A673 (cell line): ENCODE data around the gene AGPAT3. TPM values are rescaled to one million over a fixed set of nuclear protein-coding genes. Genes with fewer than 3 reads are reported as not detected.

Experiments
- BruUV-seq: library from RNA; stranded (reverse); fragments of 400-500 nt; replicated peaks from 2 replicates; lab custom pipeline; 2021; lab: Mats Ljungman, UMichigan
- CTCF ChIA-PET: fragments of 300-600 bp; sonication (Branson Sonifier 250); formaldehyde crosslinking; loops from one replicate; lab custom pipeline; 2022; ENCODE audit warnings: antibody characterized with exemption; lab: Charles Lee
- POLR2A ChIA-PET: fragments of 300-600 bp; sonication (Branson Sonifier 250); formaldehyde crosslinking; loops from one replicate; lab custom pipeline; 2022; ENCODE audit warnings: antibody characterized with exemption; ENCODE audit not compliant: low non-redundant PET; lab: Charles Lee
- DNase-seq: peaks from one replicate; pipeline ENCODE4 v3.0.0-alpha.2; 2015; ENCODE audit warnings: low spot score
- H3K27ac ChIP-seq: fragments of 200-600 bp; sonication (generic); 2 replicates; pipeline ENCODE4 v1.5.1; 2016; ENCODE audit warnings: mixed run types, low read depth, mild to moderate bottlenecking, mixed read lengths, antibody characterized with exemption, low read length; ENCODE audit not compliant: poor library complexity, severe bottlenecking
- H3K27me3 ChIP-seq: fragments of 200-600 bp; sonication (generic); replicated peaks from 2 replicates; pipeline ENCODE4 v1.6.1; 2017; ENCODE audit warnings: mixed run types, low read depth, mild to moderate bottlenecking, mixed read lengths, antibody characterized with exemption, low read length; ENCODE audit not compliant: insufficient read depth, poor library complexity
- H3K36me3 ChIP-seq: fragments of 200-600 bp; sonication (generic); 2 replicates; pipeline ENCODE4 v1.6.1; 2016; ENCODE audit warnings: mixed run types, mild to moderate bottlenecking, mixed read lengths, antibody characterized with exemption, low read length; ENCODE audit not compliant: insufficient read depth, poor library complexity, severe bottlenecking
- H3K4me1 ChIP-seq: fragments of 200-600 bp; sonication (generic); 2 replicates; pipeline ENCODE4 v1.6.1; 2017; ENCODE audit warnings: mixed run types, mild to moderate bottlenecking, mixed read lengths, antibody characterized with exemption, low read length; ENCODE audit not compliant: insufficient read depth, poor library complexity, severe bottlenecking
- H3K4me3 ChIP-seq: fragments of 200-600 bp; sonication (generic); 2 replicates; pipeline ENCODE4 v1.5.1; 2016; ENCODE audit warnings: low read depth, mixed run types, mild to moderate bottlenecking, mixed read lengths, low read length; ENCODE audit not compliant: poor library complexity, severe bottlenecking
- H3K9me3 ChIP-seq: fragments of 200-600 bp; sonication (generic); 2 replicates; pipeline ENCODE4 v1.6.1; 2016; ENCODE audit warnings: mixed run types, low read depth, mild to moderate bottlenecking, mixed read lengths, antibody characterized with exemption, low read length; ENCODE audit not compliant: poor library complexity, severe bottlenecking
- EZH2 ChIP-seq: fragments of 200-600 bp; sonication (generic); IDR thresholded peaks from 2 replicates; pipeline ENCODE4 v1.6.1; 2017; ENCODE audit warnings: borderline replicate concordance, low read depth, mild to moderate bottlenecking, mixed read lengths, antibody characterized with exemption, low read length; ENCODE audit not compliant: poor library complexity, severe bottlenecking
- intact Hi-C: fragments of 100-400 bp; cut with micrococcal nuclease; formaldehyde crosslinking; loops from one replicate; pipeline ENCODE4 v1.10.0; 2022; ENCODE audit not compliant: unreplicated experiment
- total RNA-seq: library from RNA; stranded (reverse); gene quantifications from 2 replicates; pipeline ENCODE4 v1.2.3, GENCODE V29; 2021
- TF ChIP-seq, protein P1 (sequence below): fragments of 300-800, 200-600 bp; sonication (generic); conservative IDR thresholded peaks from 2 replicates; pipeline ENCODE4 v1.5.1; 2017; ENCODE audit warnings: low read depth, mild to moderate bottlenecking, antibody characterized with exemption, low read length, moderate library complexity, mixed read lengths

AGPAT3 gene
- total RNA-seq, 1 experiment from 2014 or later = 69.6 TPM

GRCh38 chr21:43916691-43917514 is 51.9 kb downstream of the AGPAT3 start:
- peaks cover 3% of the 10 kb centered on the region for H3K9me3 ChIP-seq
- no peak overlapping the region for H3K27ac ChIP-seq
- no peaks in the 10 kb centered on the region for H3K36me3 ChIP-seq
- TF ChIP-seq, protein P1, sequence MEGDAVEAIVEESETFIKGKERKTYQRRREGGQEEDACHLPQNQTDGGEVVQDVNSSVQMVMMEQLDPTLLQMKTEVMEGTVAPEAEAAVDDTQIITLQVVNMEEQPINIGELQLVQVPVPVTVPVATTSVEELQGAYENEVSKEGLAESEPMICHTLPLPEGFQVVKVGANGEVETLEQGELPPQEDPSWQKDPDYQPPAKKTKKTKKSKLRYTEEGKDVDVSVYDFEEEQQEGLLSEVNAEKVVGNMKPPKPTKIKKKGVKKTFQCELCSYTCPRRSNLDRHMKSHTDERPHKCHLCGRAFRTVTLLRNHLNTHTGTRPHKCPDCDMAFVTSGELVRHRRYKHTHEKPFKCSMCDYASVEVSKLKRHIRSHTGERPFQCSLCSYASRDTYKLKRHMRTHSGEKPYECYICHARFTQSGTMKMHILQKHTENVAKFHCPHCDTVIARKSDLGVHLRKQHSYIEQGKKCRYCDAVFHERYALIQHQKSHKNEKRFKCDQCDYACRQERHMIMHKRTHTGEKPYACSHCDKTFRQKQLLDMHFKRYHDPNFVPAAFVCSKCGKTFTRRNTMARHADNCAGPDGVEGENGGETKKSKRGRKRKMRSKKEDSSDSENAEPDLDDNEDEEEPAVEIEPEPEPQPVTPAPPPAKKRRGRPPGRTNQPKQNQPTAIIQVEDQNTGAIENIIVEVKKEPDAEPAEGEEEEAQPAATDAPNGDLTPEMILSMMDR = no peak
- no peak for TF ChIP-seq EZH2
- ChIA-PET CTCF (no interaction called here), POLR2A (no interaction called here)
- no TSS peak for BruUV-seq
- no peak overlapping the region for H3K4me3 ChIP-seq
- intact Hi-C loops = no loop called here
- no peak for DNase-seq
- H3K4me1 ChIP-seq = peaks cover 14% of the 10 kb centered on the region
- H3K27me3 ChIP-seq = no peaks in the 10 kb centered on the region

DNA sequence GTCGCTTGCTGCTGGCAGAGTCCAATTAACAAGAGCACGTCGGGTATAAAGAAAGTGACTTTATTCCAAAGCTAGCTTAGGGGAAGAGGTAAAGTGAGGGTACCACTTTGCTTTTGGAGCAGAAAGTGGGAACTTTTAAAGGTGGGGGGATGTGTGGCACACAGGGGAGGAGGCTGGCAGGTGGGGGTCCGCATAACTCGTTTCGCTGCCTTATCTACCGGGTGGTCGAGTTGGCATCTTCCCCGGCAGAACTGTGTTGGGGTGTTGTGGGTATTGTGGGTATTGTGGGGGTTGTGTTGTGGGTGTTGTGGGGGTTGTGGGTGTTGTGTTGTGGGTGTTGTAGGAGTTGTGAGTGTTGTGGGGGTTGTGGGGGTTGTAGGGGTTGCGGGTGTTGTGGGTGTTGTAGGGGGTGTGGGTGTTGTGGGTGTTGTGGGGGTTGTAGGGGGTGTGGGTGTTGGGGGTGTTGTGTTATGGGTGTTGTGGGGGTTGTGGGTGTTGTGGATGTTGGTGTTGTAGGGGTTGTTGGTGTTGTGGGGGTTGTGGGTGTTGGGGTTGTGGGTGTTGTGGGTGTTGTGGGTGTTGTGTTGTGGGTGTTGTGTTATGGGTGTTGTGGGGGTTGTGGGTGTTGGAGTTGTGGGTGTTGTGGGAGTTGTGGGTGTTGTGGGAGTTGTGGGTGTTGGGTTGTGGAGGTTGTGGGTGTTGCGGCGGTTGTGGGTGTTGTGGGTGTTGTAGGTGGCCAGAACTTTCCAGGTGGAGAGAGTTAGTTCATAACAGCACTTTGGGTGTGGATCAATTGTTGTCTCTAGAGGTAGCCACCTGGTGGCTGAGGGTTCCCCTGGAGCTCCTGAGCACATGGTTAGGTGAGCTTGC is 52.7 kb downstream of the AGPAT3 start:
- intact Hi-C loops = no loop called here
- H3K4me3 ChIP-seq = no peak overlapping the region
- POLR2A ChIA-PET = no interaction called here

GRCh38 chr21:43918385-43918947 is 53.4 kb downstream of the AGPAT3 start:
- CTCF ChIA-PET = no interaction called here
- Histone ChIP-seq H3K27me3 (no peaks in the 10 kb centered on the region), H3K4me1 (peaks cover 27% of the 10 kb centered on the region), H3K4me3 (no peak overlapping the region), H3K27ac (no peak overlapping the region), H3K9me3 (no peaks in the 10 kb centered on the region), H3K36me3 (no peaks in the 10 kb centered on the region)
- intact Hi-C loops = no loop called here
- DNase-seq = no peak
- no TSS peak for BruUV-seq
- TF ChIP-seq, protein P1 = no peak
- no peak for TF ChIP-seq EZH2
- POLR2A ChIA-PET = no interaction called here

More for the DNA sequence above, 52.7 kb downstream of the AGPAT3 start:
- TF ChIP-seq, protein P1 = no peak
- TF ChIP-seq EZH2 = no peak
- CTCF ChIA-PET = no interaction called here
- H3K27ac ChIP-seq = no peak overlapping the region
- H3K9me3 ChIP-seq = peaks cover 2% of the 10 kb centered on the region
- no peaks in the 10 kb centered on the region for H3K27me3 ChIP-seq
- BruUV-seq = no TSS peak
- H3K36me3 ChIP-seq = no peaks in the 10 kb centered on the region
- no peak for DNase-seq
- peaks cover 21% of the 10 kb centered on the region for H3K4me1 ChIP-seq
